Right lobe of liver (tissue), 6 donors: ENCODE measurements around the gene ADAMTS2. TPM values are rescaled to one million over a fixed set of nuclear protein-coding genes. Genes with fewer than 3 reads are reported as not detected.
A peak's percentile ranks its signal among the peaks of the same experiment; 100 is the strongest.

Source experiments
- ATAC-seq, 4 donors: fragments of 200-7000 bp; cut with Tn5 transposase; one replicate each; pipeline ENCODE4 v1.9.1; 2020; ENCODE audit warnings: mild to moderate bottlenecking in 4 of 4, moderate library complexity in 4 of 4
- DNase-seq, 3 donors: peaks; one replicate each; pipeline ENCODE4 v3.0.0-alpha.2; 2020
- H3K27ac ChIP-seq, 3 donors: fragments of 200-600 bp; one replicate each; pipeline ENCODE4 v1.8.0; 2022
- H3K27me3 ChIP-seq, 2 donors: fragments of 200-600 bp; one replicate each; pipeline ENCODE4 v1.8.0; 2022
- H3K36me3 ChIP-seq, 4 donors: fragments of 200-600 bp; sonication (generic) in 1 of 4; one replicate each; pipeline versions ENCODE4 v1.5.1 to v1.8.0; 2017 to 2022; ENCODE audit warnings: control low read depth in 1 of 4
- H3K4me1 ChIP-seq, 4 donors: fragments of 200-600 bp; sonication (generic) in 1 of 4; one replicate each; pipeline versions ENCODE4 v1.5.1 to v1.8.0; 2017 to 2022; ENCODE audit warnings: control low read depth in 1 of 4
- H3K4me3 ChIP-seq, 3 donors: fragments of 200-600 bp; one replicate each; pipeline ENCODE4 v1.8.0; 2022
- H3K9me3 ChIP-seq, 4 donors: fragments of 200-600 bp; sonication (generic) in 1 of 4; one replicate each; pipeline versions ENCODE4 v1.5.1 to v1.8.0; 2017 to 2022; ENCODE audit warnings: control low read depth in 1 of 4
- CTCF ChIP-seq, 4 donors: fragments of 200-600 bp in 3 of 4; fragments of 450-650 bp in 1 of 4; IDR thresholded peaks; one replicate each; pipeline versions ENCODE4 v1.5.1 to v1.8.0; 2016 to 2022; ENCODE audit warnings: antibody characterized with exemption in 4 of 4, mild to moderate bottlenecking in 2 of 4
- POLR2A ChIP-seq: fragments of 450-650 bp; IDR thresholded peaks from one replicate; pipeline ENCODE4 v1.6.1; 2017; ENCODE audit warnings: antibody characterized with exemption, mild to moderate bottlenecking
- WGBS: methylation state at CpG from one replicate; pipeline ENCODE4 v1.1.6; 2018; ENCODE audit warnings: low coverage, low lambda C conversion rate; ENCODE audit not compliant: insufficient coverage; ENCODE audit errors: missing lambda C conversion rate; 5-methylcytosine and 5-hydroxymethylcytosine counted together
- intact Hi-C, 2 donors: fragments of 100-400 bp; cut with DNase I; formaldehyde crosslinking; loops; one replicate each; pipeline versions ENCODE4 v1.11.2 to v1.14.1; 2022
- total RNA-seq, 6 experiments: library from RNA; depleted of rRNA in 2 of 6; stranded (reverse); fragments of >200 nt in 2 of 6; fragmentation: NEBNext Ultra II Directional in 3 of 6; extraction: Animal tissue kit (Norgen Biotek cat#: 25700) in 3 of 6; gene quantifications; one replicate each; pipeline versions ENCODE4 v1.1.0 to v1.2.4, GENCODE V29; 2016 to 2023
- donor health status: DM: no; HTN: yes; CAD: no.
- donor health status: DM: no; HTN: no; CAD: no.
- donor health status: DM: no; HTN: no; CAD: no.
- donor health status: DM: no; HTN: yes; CAD: no.
- donor health status: DM: no; HTN: yes; CAD: no.

ADAMTS2 gene
- total RNA-seq, 6 experiments from 2014 or later: 6.3 to 18.9 (median 13.5) TPM

DNA sequence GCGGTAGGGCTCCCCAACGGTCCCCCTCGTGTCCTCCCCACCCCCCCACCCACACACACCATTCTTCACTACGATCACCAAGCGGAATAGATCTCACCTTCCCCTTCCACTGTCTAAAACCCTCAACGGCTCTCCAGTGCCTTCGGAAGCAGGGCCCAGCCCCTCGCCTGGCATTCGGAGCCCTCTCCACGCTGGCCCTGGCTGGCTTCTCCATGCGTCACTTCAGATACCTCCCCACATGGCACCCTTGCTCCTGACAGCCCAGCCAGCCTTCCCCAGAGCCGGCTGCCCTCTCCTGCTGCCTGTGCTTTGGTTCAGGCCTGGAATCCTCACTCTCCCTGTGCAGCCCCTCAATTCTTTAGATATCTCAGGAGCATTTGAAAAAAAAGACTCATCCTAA is 158.5 kb downstream of the ADAMTS2 start:
- H3K36me3 ChIP-seq: no peaks in the 10 kb centered on the region
- H3K27me3 ChIP-seq: no peaks in the 10 kb centered on the region
- DNase-seq (peak in 1 of 3 donors; percentile 27), ATAC-seq (no peak)
- H3K9me3 ChIP-seq: no peaks in the 10 kb centered on the region
- no peak for TF ChIP-seq CTCF (IDR thresholded peaks at IDR 0.05)
- no peak for TF ChIP-seq POLR2A
- no peaks in the 10 kb centered on the region for H3K4me1 ChIP-seq
- no peak overlapping the region for H3K4me3 ChIP-seq
- intact Hi-C loops: no loop called here
- WGBS: 39% methylated on average over 4 of the region's 12 CpGs
- H3K27ac ChIP-seq: no peak overlapping the region

GRCh38 chr5:179185941-179186411 is 159.3 kb downstream of the ADAMTS2 start:
- H3K27me3 ChIP-seq: no peaks in the 10 kb centered on the region
- intact Hi-C loops: no loop called here
- 52% methylated on average over 3 of the region's 8 CpGs for WGBS
- no peaks in the 10 kb centered on the region for H3K9me3 ChIP-seq
- DNase-seq (peak in 1 of 3 donors; percentile 27), ATAC-seq (no peak)
- H3K4me3 ChIP-seq: no peak overlapping the region
- TF ChIP-seq POLR2A (no peak), CTCF (IDR thresholded peaks at IDR 0.05) (no peak)
- H3K36me3 ChIP-seq: no peaks in the 10 kb centered on the region
- H3K4me1 ChIP-seq: no peaks in the 10 kb centered on the region
- H3K27ac ChIP-seq: no peak overlapping the region

- Histone ChIP-seq H3K36me3 (no peaks in the 10 kb centered on the region), H3K27me3 (no peaks in the 10 kb centered on the region), H3K27ac (no peak overlapping the region), H3K9me3 (no peaks in the 10 kb centered on the region), H3K4me3 (no peak overlapping the region), H3K4me1 (no peaks in the 10 kb centered on the region)
- intact Hi-C loops: no loop called here
- 67% methylated on average over 4 of the region's 16 CpGs for WGBS
- ATAC-seq (no peak), DNase-seq (peak in 1 of 3 donors; percentile 44)
- no peak for TF ChIP-seq CTCF (IDR thresholded peaks at IDR 0.05)
- no peak for TF ChIP-seq POLR2A
Observed at GRCh38 chr5:179185256-179185940, 159.9 kb downstream of the ADAMTS2 start.

DNA sequence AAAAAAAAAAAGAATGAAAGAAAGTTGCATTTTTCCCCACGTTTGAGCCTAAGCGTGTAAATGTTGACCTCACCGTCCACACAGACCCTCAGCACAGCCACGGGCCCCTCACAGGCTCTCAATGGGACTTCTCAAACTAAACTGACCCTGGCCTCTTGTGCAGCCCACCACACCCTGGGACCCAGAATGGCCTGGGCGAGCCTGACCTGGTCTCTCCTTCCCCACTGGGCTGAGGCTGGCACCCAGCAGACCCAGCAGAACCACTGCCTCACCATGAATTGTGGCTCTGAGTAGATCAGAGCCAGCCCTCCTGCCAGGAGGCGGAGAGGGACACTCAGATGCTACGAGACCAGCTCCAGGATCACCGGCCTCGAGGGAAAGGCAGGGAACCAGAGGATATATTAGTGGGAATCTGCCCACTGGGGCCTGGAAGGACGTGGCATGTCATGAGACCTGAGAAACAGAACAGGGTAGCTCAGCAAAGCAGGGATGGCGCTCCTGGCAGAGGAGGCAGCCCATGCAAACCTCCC is 160.7 kb downstream of the ADAMTS2 start:
- Histone ChIP-seq H3K27me3 (no peaks in the 10 kb centered on the region), H3K36me3 (no peaks in the 10 kb centered on the region), H3K27ac (no peak overlapping the region), H3K9me3 (no peaks in the 10 kb centered on the region), H3K4me1 (no peaks in the 10 kb centered on the region), H3K4me3 (no peak overlapping the region)
- DNase-seq: peak in 1 of 3 donors; percentile 52
- intact Hi-C loops: no loop called here
- WGBS: 60% methylated on average over 8 of the region's 11 CpGs
- ATAC-seq: no peak
- TF ChIP-seq CTCF (IDR thresholded peaks at IDR 0.05) (no peak), POLR2A (no peak)
